ENCODE data around the gene PITRM1.

Gene PITRM1

DNA sequence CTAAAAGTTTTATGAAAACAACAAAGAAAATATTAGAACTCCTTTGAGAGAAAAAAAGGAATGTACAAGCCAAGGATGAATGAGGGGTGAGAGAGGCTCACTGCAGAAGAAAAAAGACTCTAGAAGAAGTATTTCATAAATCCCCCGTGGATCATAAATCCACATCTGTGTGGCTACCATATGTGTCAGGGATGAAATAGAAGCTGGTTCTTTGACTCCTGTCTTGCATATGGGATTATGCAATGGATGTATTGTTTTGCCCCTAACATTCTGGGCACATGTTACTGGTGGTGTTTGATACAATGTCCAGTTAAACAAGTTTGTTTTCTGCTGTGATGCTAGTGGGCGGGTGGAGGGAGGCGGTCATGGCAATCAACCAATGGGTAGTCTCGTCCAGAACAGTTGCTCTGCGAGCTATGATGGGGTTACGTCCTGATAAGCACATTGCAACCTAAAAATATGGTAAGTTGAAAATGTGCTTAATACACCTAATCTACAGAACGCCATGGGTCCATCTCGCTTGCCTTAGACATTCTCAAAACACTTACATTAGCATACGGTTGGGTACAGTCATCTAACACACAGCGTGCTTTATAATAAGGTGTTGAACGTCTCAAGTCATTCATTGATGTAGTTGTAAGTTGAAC is 34.1 kb upstream of the PITRM1 start:
- H3K36me3 Mint-ChIP-seq = no peaks in the 10 kb centered on the region
- no peaks in the 10 kb centered on the region for H3K9me3 Mint-ChIP-seq (ENCODE audit: low read depth)
- H3K4me3 Mint-ChIP-seq = no peak overlapping the region
- H3K4me1 Mint-ChIP-seq (ENCODE audit: low read depth) = no peaks in the 10 kb centered on the region
- peaks cover 17% of the 10 kb centered on the region for H3K27me3 Mint-ChIP-seq
- H3K27ac Mint-ChIP-seq = no peak overlapping the region

DNA sequence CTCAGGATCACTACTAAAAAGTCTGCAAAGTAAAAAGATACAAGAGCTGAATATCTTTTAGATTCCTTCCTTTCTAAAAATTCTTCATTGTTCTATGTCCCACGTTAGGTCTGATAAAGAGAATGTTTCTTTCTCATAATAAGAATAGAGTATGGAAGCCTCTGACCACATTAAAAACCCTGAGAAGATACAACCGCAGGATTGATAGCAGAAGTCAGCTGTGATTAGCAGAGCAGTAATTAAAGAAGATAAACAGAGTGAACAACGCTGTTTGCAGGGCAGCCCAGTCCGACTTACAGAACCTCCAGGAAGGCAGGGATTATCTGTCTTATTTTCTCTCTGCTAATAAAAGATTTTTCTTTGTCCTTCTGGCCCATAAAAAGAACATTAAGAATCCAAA is 31.4 kb upstream of the PITRM1 start:
- H3K36me3 Mint-ChIP-seq = no peaks in the 10 kb centered on the region
- peaks cover 30% of the 10 kb centered on the region for H3K27me3 Mint-ChIP-seq
- H3K4me1 Mint-ChIP-seq (ENCODE audit: low read depth) = no peaks in the 10 kb centered on the region
- H3K27ac Mint-ChIP-seq = no peak overlapping the region
- no peaks in the 10 kb centered on the region for H3K9me3 Mint-ChIP-seq (ENCODE audit: low read depth)
- no peak overlapping the region for H3K4me3 Mint-ChIP-seq

DNA sequence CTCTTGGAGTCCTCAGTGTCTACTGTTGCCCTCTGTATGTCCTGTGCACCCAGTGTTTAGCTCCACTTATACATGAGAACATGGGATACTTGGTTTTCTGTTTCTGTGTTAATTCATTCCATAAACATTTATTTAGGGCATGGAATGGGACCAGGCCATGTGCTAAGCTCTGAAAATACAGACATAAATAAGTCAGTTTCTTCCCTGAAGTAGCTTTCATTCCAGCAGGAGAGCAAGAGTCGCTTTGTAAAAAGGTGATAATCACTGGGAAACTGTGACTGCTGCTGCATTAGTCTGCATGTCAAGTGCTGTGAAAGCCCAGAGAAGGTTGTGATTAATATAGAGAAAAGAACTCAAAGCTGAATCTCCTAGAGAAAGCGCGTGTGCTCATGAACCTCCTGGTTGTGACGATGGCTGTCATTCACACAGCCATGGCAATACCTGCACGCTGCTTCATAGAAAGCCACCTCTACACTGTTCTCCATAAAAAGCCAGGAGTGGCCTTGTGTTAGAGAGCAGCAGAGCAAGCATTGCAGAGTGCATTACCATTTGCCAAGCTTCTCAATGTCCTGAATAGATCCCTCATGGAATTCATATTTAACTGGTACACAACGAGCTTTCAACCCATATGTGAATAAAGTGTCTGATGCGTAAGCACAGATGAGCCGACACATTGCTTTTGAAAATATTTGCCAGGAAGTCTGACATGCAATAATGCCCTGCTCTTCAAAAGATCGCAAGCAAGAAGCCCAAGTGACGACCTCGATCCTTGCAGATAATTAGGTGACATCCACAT is 30.6 kb upstream of the PITRM1 start:
- Mint-ChIP-seq H3K36me3 (no peaks in the 10 kb centered on the region), H3K27me3 (peaks cover 34% of the 10 kb centered on the region), H3K9me3 (ENCODE audit: low read depth) (no peaks in the 10 kb centered on the region), H3K4me1 (ENCODE audit: low read depth) (peaks cover 1% of the 10 kb centered on the region), H3K4me3 (no peak overlapping the region), H3K27ac (no peak overlapping the region)

DNA sequence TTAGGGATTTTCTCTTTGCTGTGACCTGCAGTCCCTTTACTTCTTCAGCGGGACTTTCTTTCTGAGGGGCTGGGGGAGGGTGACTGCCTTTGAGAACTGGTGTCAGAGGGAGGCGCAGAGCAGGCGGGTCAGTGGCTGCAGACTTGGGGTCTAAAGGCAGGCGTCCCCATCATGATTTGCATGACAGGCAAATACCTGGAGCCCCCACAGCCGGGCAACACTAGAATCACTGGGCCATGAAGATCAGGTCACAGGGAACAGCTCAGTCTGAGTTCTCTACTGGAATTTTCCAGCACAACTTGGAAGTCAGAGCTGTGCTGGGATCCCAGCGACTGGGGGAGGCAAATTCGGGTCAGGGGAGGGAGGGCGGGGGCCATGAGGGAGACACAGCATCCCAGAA is 29.2 kb upstream of the PITRM1 start:
- Mint-ChIP-seq H3K4me3 (no peak overlapping the region), H3K27ac (no peak overlapping the region), H3K4me1 (ENCODE audit: low read depth) (peaks cover 9% of the 10 kb centered on the region), H3K27me3 (peaks cover 41% of the 10 kb centered on the region), H3K36me3 (no peaks in the 10 kb centered on the region), H3K9me3 (ENCODE audit: low read depth) (no peaks in the 10 kb centered on the region)

DNA sequence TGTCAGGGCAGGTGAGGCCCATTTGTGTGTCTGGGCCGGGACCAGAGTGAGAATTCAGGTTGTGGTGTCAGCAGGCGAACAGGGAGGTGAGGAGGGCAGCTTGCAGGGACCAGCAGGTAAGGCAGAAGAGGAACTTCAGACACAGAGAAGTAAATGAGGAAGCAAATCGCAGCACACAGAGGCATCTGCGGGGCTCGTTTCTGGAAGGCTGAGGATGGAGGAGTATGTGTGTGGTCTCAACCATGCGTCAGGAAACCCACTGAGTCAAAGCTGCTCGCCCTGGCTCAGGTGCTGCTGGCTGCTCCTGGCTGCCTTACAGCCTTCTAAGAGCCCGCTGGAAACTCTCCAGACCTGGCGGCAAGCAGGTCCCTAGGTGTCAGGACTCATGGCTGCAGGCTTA is 26.9 kb upstream of the PITRM1 start:
- peaks cover 9% of the 10 kb centered on the region for H3K4me1 Mint-ChIP-seq (ENCODE audit: low read depth)
- H3K9me3 Mint-ChIP-seq (ENCODE audit: low read depth) = no peaks in the 10 kb centered on the region
- H3K27me3 Mint-ChIP-seq = peaks cover 37% of the 10 kb centered on the region
- no peak overlapping the region for H3K27ac Mint-ChIP-seq
- H3K4me3 Mint-ChIP-seq = no peak overlapping the region
- no peaks in the 10 kb centered on the region for H3K36me3 Mint-ChIP-seq

DNA sequence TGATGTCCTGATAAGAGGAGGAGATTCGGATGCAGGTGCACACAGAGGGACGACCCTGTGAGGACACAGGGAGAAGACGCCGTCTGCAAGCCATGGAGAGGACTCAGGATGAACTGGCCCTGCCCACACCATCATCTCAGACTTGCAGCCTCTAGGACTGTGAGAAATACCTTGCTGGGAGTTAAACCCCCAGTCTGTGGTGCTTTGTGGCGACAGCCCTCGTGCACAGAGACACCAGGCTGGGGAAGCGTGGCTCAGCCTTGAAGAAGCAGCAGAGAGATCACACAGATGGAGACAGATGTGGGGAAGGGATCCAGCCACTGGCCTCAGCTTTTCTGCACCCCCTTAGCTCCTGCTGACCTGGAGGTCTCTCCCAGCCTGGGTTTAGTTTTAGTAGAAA is 26.3 kb upstream of the PITRM1 start:
- H3K36me3 Mint-ChIP-seq = no peaks in the 10 kb centered on the region
- no peak overlapping the region for H3K27ac Mint-ChIP-seq
- H3K9me3 Mint-ChIP-seq (ENCODE audit: low read depth) = no peaks in the 10 kb centered on the region
- peaks cover 9% of the 10 kb centered on the region for H3K4me1 Mint-ChIP-seq (ENCODE audit: low read depth)
- no peak overlapping the region for H3K4me3 Mint-ChIP-seq
- H3K27me3 Mint-ChIP-seq = peaks cover 34% of the 10 kb centered on the region

DNA sequence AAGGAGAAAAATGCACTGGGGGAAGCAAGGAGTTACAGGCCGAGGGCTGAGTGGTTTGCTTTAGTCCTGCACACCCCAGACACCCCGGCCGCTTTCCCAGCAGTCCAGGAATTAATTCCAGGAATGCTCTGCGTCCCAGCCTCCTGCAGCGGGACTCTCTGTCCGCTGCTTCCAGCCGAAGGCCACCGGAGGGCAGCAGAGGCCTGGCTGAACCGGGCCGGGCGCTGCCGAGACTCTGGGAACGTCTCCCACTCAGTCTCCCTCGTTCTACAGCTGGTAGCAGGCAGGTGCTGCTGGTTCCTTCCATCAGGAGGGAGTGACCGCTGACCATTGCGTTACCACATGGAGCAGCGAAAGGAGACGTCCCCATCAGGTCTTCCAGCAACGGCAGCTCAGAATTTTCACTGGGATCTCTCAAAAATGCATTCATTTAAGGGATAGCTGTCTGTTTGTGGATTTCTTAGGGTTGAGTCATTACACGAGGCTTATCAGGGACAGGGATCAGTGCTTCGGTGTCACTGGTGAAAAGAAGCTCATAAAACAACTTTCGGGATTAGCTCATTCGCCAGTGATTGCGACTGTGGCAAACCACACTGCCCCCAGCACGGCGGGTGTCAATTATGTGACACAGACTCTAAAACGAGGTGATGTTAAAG is 24.9 kb upstream of the PITRM1 start:
- H3K27me3 Mint-ChIP-seq = peaks cover 30% of the 10 kb centered on the region
- no peaks in the 10 kb centered on the region for H3K36me3 Mint-ChIP-seq
- H3K9me3 Mint-ChIP-seq (ENCODE audit: low read depth) = no peaks in the 10 kb centered on the region
- peaks cover 13% of the 10 kb centered on the region for H3K4me1 Mint-ChIP-seq (ENCODE audit: low read depth)
- peak overlapping the region; percentile 47 for H3K27ac Mint-ChIP-seq
- peak overlapping the region; percentile 62 for H3K4me3 Mint-ChIP-seq

DNA sequence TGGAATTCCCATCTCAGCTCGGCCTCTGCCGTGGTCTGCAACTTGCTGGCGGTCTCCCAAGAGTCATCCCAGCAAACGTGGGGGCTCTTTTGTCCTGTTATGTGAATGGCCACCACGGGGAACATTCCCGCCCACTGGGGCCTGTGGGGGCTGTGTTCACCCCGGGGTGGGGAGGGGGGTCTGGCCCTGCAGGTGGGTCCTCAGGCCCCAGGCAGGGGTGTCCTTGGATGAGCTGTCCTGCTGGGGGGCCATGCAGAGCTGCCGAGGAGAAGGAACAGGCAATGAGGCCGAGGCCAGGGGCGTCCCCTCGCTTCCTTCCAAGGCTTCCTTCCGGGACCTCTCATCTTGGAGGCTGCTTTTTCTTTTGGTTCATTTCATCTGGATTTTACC is 24.4 kb upstream of the PITRM1 start:
- no peaks in the 10 kb centered on the region for H3K9me3 Mint-ChIP-seq (ENCODE audit: low read depth)
- H3K4me1 Mint-ChIP-seq (ENCODE audit: low read depth) = peaks cover 13% of the 10 kb centered on the region
- no peaks in the 10 kb centered on the region for H3K36me3 Mint-ChIP-seq
- no peak overlapping the region for H3K4me3 Mint-ChIP-seq
- no peak overlapping the region for H3K27ac Mint-ChIP-seq
- H3K27me3 Mint-ChIP-seq = peaks cover 30% of the 10 kb centered on the region

DNA sequence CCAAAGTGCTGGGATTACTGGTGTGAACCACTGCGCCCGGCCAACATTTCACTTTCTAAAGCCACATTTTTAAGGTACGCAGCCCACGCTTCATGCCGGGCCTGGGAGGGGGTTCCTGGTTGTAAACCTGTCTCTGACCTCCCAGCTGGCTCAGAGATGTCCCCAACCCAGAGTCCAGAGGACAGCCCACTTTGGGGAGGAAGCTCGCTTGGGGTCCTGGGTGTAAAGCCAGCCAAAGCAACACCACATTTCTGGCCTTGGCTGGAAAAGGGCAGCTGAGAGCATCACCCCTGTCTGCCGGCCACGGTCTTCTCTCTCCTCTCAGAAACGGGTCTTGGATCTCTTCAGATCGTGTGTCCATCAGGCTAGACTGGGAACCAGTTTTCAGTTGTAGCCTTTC is 23.9 kb upstream of the PITRM1 start:
- no peak overlapping the region for H3K27ac Mint-ChIP-seq
- H3K9me3 Mint-ChIP-seq (ENCODE audit: low read depth) = no peaks in the 10 kb centered on the region
- H3K4me1 Mint-ChIP-seq (ENCODE audit: low read depth) = peaks cover 13% of the 10 kb centered on the region
- no peak overlapping the region for H3K4me3 Mint-ChIP-seq
- no peaks in the 10 kb centered on the region for H3K36me3 Mint-ChIP-seq
- peaks cover 28% of the 10 kb centered on the region for H3K27me3 Mint-ChIP-seq

DNA sequence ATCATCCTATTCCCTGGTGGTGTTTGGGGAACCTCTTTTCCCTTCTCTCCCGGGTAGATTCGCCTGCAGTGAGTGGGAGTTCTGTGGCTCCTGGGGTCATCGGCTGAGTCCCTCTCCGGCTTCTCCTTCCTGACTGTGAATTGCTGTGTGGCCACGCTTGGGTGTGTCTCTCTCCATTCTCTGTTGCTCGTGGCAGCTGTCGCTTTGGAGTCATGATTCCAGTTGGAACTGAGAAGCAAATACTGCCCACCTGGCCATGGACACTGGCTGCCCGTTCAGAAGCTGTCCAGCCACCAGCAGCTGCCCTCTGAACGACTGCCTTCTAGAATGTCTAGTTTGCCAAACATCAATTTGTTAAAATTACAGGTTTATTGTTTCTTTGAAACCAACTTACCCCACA is 23.1 kb upstream of the PITRM1 start:
- H3K27me3 Mint-ChIP-seq = peaks cover 24% of the 10 kb centered on the region
- peaks cover 13% of the 10 kb centered on the region for H3K4me1 Mint-ChIP-seq (ENCODE audit: low read depth)
- H3K27ac Mint-ChIP-seq = no peak overlapping the region
- no peaks in the 10 kb centered on the region for H3K36me3 Mint-ChIP-seq
- no peaks in the 10 kb centered on the region for H3K9me3 Mint-ChIP-seq (ENCODE audit: low read depth)
- H3K4me3 Mint-ChIP-seq = no peak overlapping the region

DNA sequence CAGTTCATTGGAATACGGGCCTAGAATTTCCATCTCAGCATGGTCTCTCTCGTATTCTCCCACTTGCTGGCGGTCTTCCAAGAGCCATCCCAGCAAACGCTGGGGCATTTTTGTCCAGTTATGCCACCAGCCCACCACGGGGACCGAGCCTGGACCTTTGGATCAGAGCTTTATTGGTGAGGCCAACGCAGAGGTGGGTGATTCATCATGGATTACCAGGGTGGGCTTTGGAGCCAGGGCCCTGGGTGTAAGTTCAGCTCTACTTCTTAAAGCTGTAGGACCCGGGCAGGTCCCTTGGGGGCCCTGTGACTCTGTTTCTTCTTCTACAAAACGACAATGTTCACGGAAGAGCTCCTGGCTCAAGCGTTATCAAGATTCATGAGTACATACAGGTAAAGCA is 22.7 kb upstream of the PITRM1 start:
- peaks cover 21% of the 10 kb centered on the region for H3K27me3 Mint-ChIP-seq
- no peak overlapping the region for H3K4me3 Mint-ChIP-seq
- H3K4me1 Mint-ChIP-seq (ENCODE audit: low read depth) = peaks cover 13% of the 10 kb centered on the region
- H3K27ac Mint-ChIP-seq = no peak overlapping the region
- no peaks in the 10 kb centered on the region for H3K36me3 Mint-ChIP-seq
- no peaks in the 10 kb centered on the region for H3K9me3 Mint-ChIP-seq (ENCODE audit: low read depth)

DNA sequence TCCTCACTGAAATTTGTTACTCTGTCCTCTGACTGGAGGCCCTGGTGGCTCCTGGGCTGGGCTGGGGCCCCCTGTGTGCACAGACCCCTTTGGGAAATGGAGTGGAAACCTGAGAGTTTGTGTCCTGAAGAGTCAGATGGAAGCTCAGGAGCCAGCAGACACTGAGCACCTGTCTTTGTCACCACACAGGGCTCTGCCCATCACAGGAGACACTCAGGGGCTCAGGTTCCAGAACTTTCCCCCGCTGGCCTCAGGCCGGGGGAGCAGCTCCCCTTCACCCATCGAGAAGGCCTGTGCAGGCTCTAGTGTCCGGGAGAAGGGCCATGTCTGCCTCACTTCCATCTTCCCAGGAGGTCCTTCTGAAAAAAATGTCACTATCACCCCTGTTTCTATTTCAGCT is 22.3 kb upstream of the PITRM1 start:
- Mint-ChIP-seq H3K27ac (no peak overlapping the region), H3K27me3 (peaks cover 18% of the 10 kb centered on the region), H3K9me3 (ENCODE audit: low read depth) (no peaks in the 10 kb centered on the region), H3K4me3 (no peak overlapping the region), H3K36me3 (no peaks in the 10 kb centered on the region), H3K4me1 (ENCODE audit: low read depth) (peaks cover 13% of the 10 kb centered on the region)

DNA sequence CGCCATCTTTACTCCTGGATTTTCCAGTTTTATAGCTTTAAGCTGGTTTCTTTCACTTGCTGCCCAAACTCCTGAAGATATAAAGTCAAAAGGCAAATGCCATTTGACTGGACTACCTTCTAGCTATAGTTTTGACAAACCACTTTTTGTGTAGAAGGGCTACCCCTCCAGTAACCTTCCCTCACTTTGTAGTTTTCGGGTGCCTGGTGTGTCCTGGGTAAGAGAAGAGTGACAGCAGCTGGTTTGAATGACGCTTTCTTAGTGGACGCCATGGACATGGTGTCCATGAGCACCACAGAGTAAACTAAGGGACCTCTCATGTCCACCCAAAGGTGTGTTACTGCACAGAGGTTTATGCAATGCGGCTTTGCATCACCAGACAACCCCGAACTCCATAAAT is 21.2 kb upstream of the PITRM1 start:
- no peaks in the 10 kb centered on the region for H3K36me3 Mint-ChIP-seq
- H3K4me1 Mint-ChIP-seq (ENCODE audit: low read depth) = peaks cover 13% of the 10 kb centered on the region
- no peaks in the 10 kb centered on the region for H3K9me3 Mint-ChIP-seq (ENCODE audit: low read depth)
- no peak overlapping the region for H3K4me3 Mint-ChIP-seq
- peaks cover 13% of the 10 kb centered on the region for H3K27me3 Mint-ChIP-seq
- no peak overlapping the region for H3K27ac Mint-ChIP-seq

DNA sequence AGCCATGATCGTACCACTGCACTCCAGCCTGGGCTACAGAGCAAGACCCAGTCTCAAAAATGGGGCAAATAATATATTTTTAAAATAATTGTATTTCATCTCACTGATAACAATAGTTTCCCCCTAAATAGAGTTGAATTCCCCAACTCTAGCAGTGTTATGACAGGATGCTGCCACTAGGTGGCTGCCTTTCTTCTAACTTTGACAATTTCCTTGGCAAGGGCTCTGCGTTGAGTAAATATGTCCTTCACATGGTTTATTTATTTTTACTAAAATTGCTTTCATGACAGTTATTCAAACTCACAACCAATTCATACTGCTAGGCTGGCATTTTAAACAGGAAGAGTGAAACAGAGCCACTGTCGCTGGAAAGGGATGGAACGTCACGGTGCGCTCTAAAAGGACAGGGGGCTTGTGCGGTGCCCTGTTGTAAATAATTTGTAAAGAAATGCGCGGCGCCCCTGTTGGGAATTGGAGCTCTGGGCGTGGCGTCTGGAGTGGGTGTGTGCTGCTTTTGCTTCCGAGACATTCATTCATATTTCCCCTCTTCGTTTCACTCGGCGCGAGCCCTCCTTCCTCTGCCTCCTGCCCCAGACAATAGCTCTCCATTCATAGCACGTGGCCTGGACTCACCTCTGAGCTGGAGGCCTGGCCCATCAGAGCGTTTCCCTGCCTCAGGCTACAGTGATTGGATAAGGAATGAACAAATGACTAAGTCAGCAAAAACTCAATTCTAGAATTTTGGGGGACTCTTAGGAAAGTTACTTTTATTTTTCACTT is 20.5 kb upstream of the PITRM1 start:
- Mint-ChIP-seq H3K4me3 (peak overlapping the region; percentile 12), H3K9me3 (ENCODE audit: low read depth) (no peaks in the 10 kb centered on the region), H3K27me3 (peaks cover 9% of the 10 kb centered on the region), H3K4me1 (ENCODE audit: low read depth) (peaks cover 10% of the 10 kb centered on the region), H3K36me3 (no peaks in the 10 kb centered on the region), H3K27ac (no peak overlapping the region)

DNA sequence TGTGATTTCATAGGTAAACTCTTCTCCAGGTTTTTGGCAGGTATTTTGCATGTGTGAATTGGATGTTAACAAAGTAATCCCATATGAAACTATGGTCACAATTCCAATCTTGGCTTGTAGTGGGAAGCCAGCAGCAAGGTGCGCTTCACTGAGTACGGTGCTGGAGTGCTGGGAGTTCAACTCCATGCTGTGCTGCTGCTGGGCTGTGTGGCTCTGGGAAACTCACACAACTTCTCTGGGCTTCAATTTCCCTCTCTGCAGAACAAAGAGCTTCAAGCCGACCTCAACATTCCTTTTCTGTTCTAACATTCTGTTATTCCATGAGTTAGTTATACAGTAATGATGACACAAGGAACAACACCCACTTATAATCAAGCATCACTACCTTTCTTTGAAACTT is 18.2 kb upstream of the PITRM1 start:
- no peaks in the 10 kb centered on the region for H3K9me3 Mint-ChIP-seq (ENCODE audit: low read depth)
- peaks cover 16% of the 10 kb centered on the region for H3K4me1 Mint-ChIP-seq (ENCODE audit: low read depth)
- H3K36me3 Mint-ChIP-seq = no peaks in the 10 kb centered on the region
- H3K4me3 Mint-ChIP-seq = no peak overlapping the region
- H3K27me3 Mint-ChIP-seq = peaks cover 4% of the 10 kb centered on the region
- H3K27ac Mint-ChIP-seq = no peak overlapping the region

Data from activated naive CD8-positive, alpha-beta T cell (primary cell).